Stimulated activated CD4-positive, alpha-beta T cell treated with anti-CD3 and anti-CD28 coated beads, Interleukin-15, amount 100 ng/mL, for 1 hour (primary cell): Measurements from ENCODE around the gene RAB11FIP2.
A peak's percentile ranks its signal among the peaks of the same experiment; 100 is the strongest.
"Not testable (repeated sequence)": the region's sequence is repeated elsewhere in the genome, so short reads cannot be mapped to it uniquely, and the experiment has no call there.

ENCODE experiments used
- DNase-seq, 2 donors: peaks; one replicate each; pipeline ENCODE4 v3.0.0-alpha.2; 2020; ENCODE audit warnings: low read depth in 1 of 2, low spot score in 1 of 2

RAB11FIP2 gene, protein sequence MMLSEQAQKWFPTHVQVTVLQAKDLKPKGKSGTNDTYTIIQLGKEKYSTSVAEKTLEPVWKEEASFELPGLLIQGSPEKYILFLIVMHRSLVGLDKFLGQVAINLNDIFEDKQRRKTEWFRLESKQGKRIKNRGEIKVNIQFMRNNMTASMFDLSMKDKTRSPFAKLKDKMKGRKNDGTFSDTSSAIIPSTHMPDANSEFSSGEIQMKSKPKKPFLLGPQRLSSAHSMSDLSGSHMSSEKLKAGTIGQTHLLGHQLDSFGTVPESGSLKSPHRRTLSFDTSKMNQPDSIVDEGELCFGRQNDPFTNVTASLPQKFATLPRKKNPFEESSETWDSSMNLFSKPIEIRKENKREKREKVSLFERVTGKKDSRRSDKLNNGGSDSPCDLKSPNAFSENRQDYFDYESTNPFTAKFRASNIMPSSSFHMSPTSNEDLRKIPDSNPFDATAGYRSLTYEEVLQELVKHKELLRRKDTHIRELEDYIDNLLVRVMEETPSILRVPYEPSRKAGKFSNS

GRCh38 chr10:118046395-118047156 lies at the start of gene RAB11FIP2:
RAB11FIP2 (minus strand) TSS chr10:118046941; CDS start chr10:118046163, 778 bp downstream.
- peak; percentile 89 to 93 for DNase-seq

DNA sequence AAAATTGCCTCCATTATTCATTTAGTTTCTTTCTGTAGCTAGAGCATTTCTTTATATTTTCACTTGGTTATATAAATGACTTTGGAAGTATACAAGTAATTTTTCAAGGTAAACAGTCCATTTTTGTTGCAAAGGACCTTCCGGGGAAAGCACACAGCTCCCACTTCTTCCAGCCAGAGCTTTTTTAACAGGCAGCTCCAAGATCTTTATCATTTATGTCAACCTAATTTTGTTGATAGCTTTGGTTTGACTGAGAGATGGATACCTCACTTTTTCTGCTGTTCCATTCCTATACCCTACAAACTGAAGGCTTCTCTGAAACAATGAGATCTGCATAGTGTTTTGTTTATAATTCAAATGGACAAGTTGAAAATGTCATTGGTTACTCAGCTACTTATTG lies 49.3 kb upstream of the RAB11FIP2 start:
- no peak for DNase-seq

- no peak for DNase-seq
Measured at GRCh38 chr10:118092209-118092608, 45.5 kb upstream of the RAB11FIP2 start.

GRCh38 chr10:118080817-118081216 lies 34.1 kb upstream of the RAB11FIP2 start:
- DNase-seq = no peak

DNA sequence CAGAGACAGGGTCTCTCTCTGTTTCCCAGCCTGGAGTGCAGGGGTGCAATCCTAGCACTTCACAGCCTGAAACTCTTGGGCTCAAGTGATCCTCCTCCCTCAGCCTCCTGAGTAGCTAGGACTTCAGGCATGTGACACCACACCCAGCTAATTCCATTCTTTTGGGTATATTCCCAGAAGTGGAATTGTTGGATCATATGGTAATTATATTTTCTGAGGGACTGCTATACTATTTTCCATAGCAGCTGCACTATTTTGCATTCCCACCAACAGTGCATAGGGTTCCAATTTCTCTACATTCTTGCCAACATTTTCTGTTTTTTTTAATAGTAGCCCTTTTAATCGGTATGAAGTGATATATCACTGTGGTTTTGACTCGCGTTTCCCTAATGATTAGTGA lies 30.0 kb upstream of the RAB11FIP2 start:
- no peak for DNase-seq

DNA sequence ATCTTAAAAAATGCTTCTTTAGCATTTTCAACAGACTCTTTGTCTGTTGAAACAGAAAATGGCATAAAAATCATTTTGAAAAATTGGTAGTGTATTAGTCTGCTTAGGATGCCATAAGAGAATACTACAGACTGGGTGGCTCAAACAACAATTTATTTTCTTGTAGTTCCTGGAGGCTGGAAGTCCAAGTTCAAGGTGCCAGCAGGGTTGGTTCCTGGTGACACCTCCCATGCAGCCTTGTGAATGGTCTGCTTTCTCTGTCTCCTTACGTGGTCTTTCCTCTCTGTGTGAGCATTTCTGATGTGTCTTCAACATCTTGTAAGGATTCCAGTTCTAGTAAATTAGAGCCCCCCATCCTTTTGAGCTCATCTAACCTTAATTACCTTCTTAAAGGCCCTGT lies 26.1 kb upstream of the RAB11FIP2 start:
- no peak for DNase-seq

DNA sequence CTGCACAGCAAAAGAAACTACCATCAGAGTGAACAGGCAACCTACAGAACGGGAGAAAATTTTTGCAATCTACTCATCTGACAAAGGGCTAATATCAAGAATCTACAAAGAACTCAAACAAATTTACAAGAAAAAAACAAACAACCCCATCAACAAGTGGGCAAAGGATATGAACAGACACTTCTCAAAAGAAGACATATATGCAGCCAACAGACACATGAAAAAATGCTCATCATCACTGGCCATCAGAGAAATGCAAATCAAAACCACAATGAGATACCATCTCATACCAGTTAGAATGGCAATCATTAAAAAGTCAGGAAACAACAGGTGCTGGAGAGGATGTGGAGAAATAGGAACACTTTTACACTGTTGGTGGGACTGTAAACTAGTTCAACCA lies 20.6 kb upstream of the RAB11FIP2 start:
- DNase-seq = not testable (repeated sequence)

GRCh38 chr10:118062798-118063238 lies 16.1 kb upstream of the RAB11FIP2 start:
- no peak for DNase-seq

- DNase-seq = no peak
Measured at GRCh38 chr10:118058371-118058770, 11.6 kb upstream of the RAB11FIP2 start.

GRCh38 chr10:118057361-118057760 lies 10.6 kb upstream of the RAB11FIP2 start:
- no peak for DNase-seq

- DNase-seq = no peak
Measured at GRCh38 chr10:118054383-118054782, 7.6 kb upstream of the RAB11FIP2 start.

DNA sequence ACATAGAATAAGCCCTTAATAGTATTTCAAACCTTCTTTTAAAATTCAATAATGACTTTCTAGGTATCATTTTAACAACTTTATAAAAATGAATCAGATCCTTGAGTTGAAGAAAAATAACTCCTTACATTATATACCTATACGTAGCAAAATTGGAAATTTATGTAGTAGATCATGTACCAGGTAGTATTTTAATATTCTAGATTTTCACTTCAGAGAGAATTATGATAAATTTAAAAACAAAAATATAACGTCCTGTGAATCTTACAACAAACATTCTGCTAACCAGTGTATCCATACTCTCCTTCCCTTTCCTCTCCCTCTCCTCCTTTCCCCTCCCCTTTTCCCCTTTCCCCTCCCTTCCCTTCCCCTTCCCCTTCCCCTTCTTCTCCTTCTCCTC lies 6.1 kb upstream of the RAB11FIP2 start:
- DNase-seq = no peak

DNA sequence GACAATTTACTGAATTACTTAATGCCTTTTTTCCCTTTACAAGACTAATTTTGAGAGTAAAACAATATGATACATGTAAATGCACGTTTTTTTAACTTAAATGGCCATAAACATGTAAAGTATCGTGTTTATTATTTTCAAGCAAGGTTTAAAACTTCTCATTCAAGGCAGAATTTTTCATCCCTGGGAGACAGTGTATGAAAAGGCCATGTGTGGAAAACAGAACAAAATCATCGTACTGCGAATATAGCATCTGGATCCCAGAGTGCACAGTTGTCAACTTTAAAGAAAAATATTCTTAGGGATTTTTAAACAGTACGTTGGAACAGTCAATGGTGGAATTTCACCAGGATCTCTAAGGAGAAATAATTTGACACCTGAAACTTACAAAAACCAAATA lies 1.1 kb upstream of the RAB11FIP2 start:
- no peak for DNase-seq

DNA sequence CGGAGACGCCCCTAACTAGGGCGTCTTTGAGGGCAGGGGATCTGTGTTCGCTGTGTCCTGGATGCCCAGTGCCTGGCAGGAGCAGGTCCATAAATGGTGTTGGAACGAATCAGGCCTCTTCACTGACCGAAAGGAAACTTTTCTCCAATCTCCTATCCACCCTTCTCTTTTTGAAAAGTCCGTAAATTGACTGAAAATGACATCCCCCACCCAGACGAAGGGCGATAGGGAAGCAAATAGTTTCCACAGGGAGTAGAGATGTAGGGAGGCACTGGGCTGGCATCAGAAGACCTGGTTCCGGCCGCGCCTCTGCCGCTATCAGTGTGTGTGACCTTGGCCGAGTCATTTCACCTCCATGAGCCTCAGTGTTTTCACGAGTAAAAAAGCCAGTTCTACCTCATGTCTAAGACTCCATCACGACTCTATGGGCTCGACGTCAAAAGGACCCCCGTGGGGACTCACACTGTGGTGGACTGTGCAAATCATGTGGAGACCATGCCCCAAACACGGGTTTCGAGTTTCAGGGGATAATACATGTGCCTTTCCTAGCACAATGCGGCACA lies 497 bp upstream of the RAB11FIP2 start:
- no peak for DNase-seq

DNA sequence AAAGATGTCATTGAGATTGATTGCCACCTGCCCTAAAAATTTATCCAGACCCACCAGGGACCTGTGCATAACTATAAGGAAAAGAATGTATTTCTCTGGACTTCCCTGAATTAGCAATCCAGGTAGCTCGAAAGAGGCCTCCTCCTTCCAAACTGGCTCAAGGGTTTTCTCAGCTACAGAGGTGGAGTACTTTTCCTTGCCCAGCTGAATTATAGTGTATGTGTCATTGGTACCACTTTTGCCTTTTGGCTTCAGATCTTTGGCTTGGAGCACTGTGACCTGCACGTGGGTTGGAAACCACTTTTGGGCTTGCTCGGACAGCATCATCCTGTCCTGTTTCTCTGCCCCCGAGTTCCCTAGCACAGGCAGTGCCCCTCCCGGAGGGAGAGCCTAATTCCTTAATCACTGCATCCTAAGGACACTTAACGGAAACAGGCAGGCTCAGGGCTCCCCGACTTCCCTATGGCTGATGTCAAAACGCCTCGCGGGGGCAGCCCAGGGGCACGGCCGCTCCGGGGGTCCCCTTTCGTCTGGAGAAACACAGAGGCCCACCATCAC lies 825 bp downstream of the RAB11FIP2 start:
- peak in 1 of 2 donors; percentile 4 for DNase-seq

DNA sequence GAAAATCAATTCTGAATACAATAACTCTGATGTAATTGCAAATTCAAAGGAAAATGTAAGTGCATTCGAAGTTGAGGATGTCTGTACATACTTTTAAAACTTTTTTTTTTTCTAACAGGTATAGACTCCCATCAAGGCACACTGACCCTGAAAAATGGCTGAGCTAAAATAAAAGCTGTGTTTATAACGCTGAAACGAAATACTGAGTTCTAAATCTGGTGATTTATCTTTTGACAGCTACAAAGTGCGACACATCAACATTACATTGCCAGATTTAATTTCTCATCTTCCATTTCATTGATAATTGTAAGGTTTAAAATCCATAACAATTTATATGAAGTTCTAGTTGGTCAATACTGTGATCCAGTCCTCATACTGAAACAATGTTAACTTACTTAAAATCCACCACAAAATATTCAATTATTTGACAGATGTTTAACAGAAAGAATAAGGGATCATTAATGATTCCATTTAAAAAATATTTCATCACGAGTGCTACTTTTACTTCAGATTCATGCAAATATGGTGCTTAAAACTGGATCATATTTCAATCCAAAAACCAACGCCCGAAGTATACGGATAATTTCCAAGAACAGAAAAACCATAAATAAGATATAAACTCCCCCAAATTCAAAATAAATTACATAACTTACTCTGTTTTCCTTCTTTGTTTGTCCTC lies 1.4 kb downstream of the RAB11FIP2 start:
- no peak for DNase-seq

DNA sequence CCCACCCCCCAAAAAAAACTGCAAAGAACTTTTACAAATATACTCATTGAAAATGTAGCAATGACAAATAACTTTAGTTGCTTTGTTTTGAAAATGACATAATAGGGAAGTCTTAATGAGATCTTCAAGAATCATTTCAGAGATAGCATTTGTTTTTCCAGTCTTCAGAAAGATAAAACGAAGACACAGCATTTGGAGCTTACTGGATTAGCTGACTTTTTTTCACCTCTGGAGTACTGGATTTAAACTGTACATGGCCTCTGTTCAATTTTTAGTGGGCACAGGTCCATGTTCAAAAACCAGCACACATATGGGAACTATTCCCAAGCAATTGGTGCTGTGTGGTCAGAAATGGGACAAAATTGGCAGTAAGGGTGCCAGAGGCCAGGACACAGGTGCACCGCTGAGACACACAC lies 3.9 kb downstream of the RAB11FIP2 start:
- DNase-seq = no peak

DNA sequence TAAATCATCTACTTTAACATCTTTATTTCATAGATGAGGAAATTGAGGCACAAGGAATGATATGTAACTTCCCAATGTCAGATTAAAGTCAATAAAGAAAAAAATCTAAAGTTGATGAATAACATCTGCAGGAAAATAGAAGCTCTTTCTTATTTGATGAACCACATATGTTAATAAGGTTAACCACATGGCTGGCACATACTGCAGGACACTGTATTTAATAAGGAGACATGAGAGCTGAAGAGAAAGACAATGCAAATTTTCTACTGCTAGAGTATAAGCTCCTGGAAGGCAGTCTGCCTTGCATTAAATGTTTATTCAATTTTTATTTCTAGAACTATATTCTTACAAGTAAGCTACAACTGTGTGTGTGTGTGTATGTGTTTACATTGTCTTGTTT lies 4.4 kb downstream of the RAB11FIP2 start:
- no peak for DNase-seq

DNA sequence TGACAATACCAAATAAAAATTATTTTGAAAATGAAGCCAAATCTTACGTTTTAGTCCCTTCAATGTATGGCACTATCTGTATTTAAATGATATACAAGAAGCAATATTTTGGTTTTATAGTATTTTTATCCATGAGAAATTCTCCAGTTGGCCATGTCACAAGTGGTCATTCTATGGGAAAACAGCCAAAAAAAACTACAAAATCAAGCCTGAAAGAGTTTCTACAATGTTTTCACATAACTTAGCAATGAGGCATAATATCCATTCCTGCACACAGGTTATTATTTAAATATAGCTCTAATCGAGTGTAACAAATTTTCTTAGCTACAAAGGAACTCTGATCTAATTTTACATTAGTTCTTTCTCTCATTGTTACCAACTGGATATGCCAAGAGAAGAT lies 5.4 kb downstream of the RAB11FIP2 start:
- no peak for DNase-seq

GRCh38 chr10:118036281-118036875 lies 10.4 kb downstream of the RAB11FIP2 start:
- no peak for DNase-seq
